Testis (tissue), 3 donors: ENCODE measurements around the gene LAMTOR2. TPM values are rescaled to one million over a fixed set of nuclear protein-coding genes. Genes with fewer than 3 reads are reported as not detected.

Source experiments
- DNase-seq: peaks from one replicate; pipeline ENCODE4 v3.0.0-alpha.2; 2019
- H3K27ac ChIP-seq, 2 donors: fragments of 200-600 bp; sonication (generic); one replicate each; pipeline ENCODE4 v1.5.1; 2019
- H3K27me3 ChIP-seq: fragments of 200-600 bp; sonication (generic); one replicate; pipeline ENCODE4 v1.5.1; 2019
- H3K36me3 ChIP-seq: fragments of 200-600 bp; sonication (generic); one replicate; pipeline ENCODE4 v1.5.1; 2017; ENCODE audit warnings: low read depth; ENCODE audit errors: missing control alignments
- H3K4me1 ChIP-seq: fragments of 200-600 bp; sonication (generic); one replicate; pipeline ENCODE4 v1.5.1; 2019
- H3K4me3 ChIP-seq, 2 donors: fragments of 200-600 bp; sonication (generic); one replicate each; pipeline ENCODE4 v1.5.1; 2017 to 2019
- H3K9me3 ChIP-seq: fragments of 200-600 bp; sonication (generic); one replicate; pipeline ENCODE4 v1.5.1; 2017
- POLR2A ChIP-seq: fragments of 450-650 bp; IDR thresholded peaks from one replicate; pipeline ENCODE4 v1.6.1; 2017; ENCODE audit warnings: antibody characterized with exemption, mild to moderate bottlenecking, moderate library complexity
- WGBS, 2 donors: methylation state at CpG; one replicate each; pipeline ENCODE4 v1.1.5; 2018; 5-methylcytosine and 5-hydroxymethylcytosine counted together
- intact Hi-C: fragments of 100-400 bp; cut with DNase I; formaldehyde crosslinking; loops from one replicate; pipeline ENCODE4 v1.15.1; 2023; ENCODE audit warnings: low total_unique reads
- polyA plus RNA-seq: library from polyadenylated mRNA; stranded (reverse); fragments of 350-450 nt; fragmentation: Illumina TruSeq; extraction: RNeasy Lipid Tissue Mini Kit (QIAGEN cat#74804); gene quantifications from one replicate; pipeline ENCODE4 v1.2.3, GENCODE V29; 2014; ENCODE audit warnings: low read depth, low replicate concordance; ENCODE audit not compliant: insufficient read depth
- total RNA-seq, 2 donors: library from RNA; depleted of rRNA; stranded (reverse); fragments of >200 nt; gene quantifications; one replicate each; pipeline ENCODE4 v1.2.3, GENCODE V29; 2016
- TF ChIP-seq, protein P1 (sequence below), 3 experiments: fragments of 450-650 bp in 2 of 3; fragments of 200-600 bp in 1 of 3; sonication (generic) in 1 of 3; IDR thresholded peaks; one replicate each; pipeline ENCODE4 v1.5.1; 2016 to 2019; ENCODE audit warnings: antibody characterized with exemption in 3 of 3, mild to moderate bottlenecking in 2 of 3, moderate library complexity in 1 of 3

Gene LAMTOR2
- total and polyA plus RNA-seq, 3 donors from 2014 or later: 47.6 to 55.5 (median 50.4) TPM

DNA sequence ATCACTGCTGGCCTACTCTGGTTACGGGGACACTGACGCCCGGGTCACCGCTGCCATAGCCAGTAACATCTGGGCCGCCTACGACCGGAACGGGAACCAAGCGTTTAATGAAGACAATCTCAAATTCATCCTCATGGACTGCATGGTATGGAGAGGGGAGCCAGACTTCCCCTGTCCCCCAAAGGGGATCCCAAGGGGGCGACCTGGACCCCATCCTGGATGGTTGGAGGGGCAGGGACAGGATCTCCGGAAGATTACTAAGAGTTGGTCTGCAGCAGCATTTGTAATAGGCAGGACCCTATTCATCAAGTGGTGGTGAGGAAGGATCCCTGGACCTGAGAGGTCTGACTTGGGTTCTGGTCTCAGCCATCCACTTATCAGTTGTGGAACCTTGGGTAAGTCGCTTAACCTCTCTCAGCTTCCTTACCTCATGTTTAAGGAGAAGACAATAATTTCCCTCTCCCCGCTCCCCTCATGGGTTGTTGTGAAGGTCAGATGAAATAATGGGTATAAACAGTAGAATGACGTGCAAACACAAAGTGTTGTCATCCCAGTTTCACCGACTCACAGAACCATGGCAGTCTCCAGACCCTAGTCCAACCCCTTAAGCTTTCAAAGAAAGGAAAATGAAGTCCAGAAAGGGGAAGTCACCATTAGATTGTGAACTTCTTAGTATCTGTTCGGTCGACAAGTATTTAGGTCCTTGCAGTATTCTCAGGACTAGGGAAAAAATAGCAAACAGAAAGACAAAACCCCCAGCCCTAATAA, 883 bp downstream of the LAMTOR2 start:
- 16 to 19% methylated on average over 13 to 17 of the region's 17 CpGs for WGBS, 2 donors
- intact Hi-C loops: no loop called here
- no peaks in the 10 kb centered on the region for H3K9me3 ChIP-seq

GRCh38 chr1:156056326-156056849, 1.8 kb downstream of the LAMTOR2 start:
- Histone ChIP-seq H3K27me3 (no peaks in the 10 kb centered on the region), H3K4me1 (peaks cover 11% of the 10 kb centered on the region), H3K27ac (no peak overlapping the region), H3K9me3 (no peaks in the 10 kb centered on the region), H3K36me3 (no peaks in the 10 kb centered on the region), H3K4me3 (no peak overlapping the region)
- DNase-seq: no peak
- TF ChIP-seq, protein P1, sequence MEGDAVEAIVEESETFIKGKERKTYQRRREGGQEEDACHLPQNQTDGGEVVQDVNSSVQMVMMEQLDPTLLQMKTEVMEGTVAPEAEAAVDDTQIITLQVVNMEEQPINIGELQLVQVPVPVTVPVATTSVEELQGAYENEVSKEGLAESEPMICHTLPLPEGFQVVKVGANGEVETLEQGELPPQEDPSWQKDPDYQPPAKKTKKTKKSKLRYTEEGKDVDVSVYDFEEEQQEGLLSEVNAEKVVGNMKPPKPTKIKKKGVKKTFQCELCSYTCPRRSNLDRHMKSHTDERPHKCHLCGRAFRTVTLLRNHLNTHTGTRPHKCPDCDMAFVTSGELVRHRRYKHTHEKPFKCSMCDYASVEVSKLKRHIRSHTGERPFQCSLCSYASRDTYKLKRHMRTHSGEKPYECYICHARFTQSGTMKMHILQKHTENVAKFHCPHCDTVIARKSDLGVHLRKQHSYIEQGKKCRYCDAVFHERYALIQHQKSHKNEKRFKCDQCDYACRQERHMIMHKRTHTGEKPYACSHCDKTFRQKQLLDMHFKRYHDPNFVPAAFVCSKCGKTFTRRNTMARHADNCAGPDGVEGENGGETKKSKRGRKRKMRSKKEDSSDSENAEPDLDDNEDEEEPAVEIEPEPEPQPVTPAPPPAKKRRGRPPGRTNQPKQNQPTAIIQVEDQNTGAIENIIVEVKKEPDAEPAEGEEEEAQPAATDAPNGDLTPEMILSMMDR (IDR thresholded peaks at IDR 0.05): no peak
- no peak for TF ChIP-seq POLR2A
- intact Hi-C loops: no loop called here
- 89 to 97% methylated on average over 1 of the region's 1 CpG for WGBS, 2 donors

More for the DNA sequence above, 883 bp downstream of the LAMTOR2 start:
- H3K27ac ChIP-seq: peak overlapping the region; percentile 91 to 94
- H3K36me3 ChIP-seq: no peaks in the 10 kb centered on the region
- no peaks in the 10 kb centered on the region for H3K27me3 ChIP-seq
- no peak for DNase-seq
- H3K4me1 ChIP-seq: peaks cover 11% of the 10 kb centered on the region
- peak overlapping the region; percentile 94 to 95 for H3K4me3 ChIP-seq
- no peak for TF ChIP-seq POLR2A
- TF ChIP-seq, protein P1 (IDR thresholded peaks at IDR 0.05): no peak

GRCh38 chr1:156060937-156061636, 6.5 kb downstream of the LAMTOR2 start, which contains the start of gene RAB25:
Gene RAB25 (plus strand): TSS chr1:156061160. CDS start chr1:156061401, 241 bp downstream.
- Histone ChIP-seq H3K36me3 (no peaks in the 10 kb centered on the region), H3K27ac (no peak within 1 kb of the TSS), H3K4me3 (no peak within 1 kb of the TSS), H3K9me3 (no peaks in the 10 kb centered on the region), H3K4me1 (no peaks in the 10 kb centered on the region), H3K27me3 (no peaks in the 10 kb centered on the region)
- WGBS, 2 donors: 64 to 65% methylated on average over 11 of the region's 11 CpGs
- DNase-seq: no peak
- intact Hi-C loops: no loop called here
- TF ChIP-seq, protein P1 (IDR thresholded peaks at IDR 0.05): no peak
- no peak for TF ChIP-seq POLR2A

GRCh38 chr1:156062189-156062588, 7.6 kb downstream of the LAMTOR2 start:
- 87 to 97% methylated on average over 3 of the region's 3 CpGs for WGBS, 2 donors

More at GRCh38 chr1:156062189-156062588, 7.6 kb downstream of the LAMTOR2 start:
- H3K36me3 ChIP-seq: no peaks in the 10 kb centered on the region
- no peak overlapping the region for H3K27ac ChIP-seq
- TF ChIP-seq POLR2A: no peak
- TF ChIP-seq, protein P1 (IDR thresholded peaks at IDR 0.05): no peak
- no peaks in the 10 kb centered on the region for H3K27me3 ChIP-seq
- no peaks in the 10 kb centered on the region for H3K9me3 ChIP-seq
- no peak overlapping the region for H3K4me3 ChIP-seq
- intact Hi-C loops: no loop called here
- no peaks in the 10 kb centered on the region for H3K4me1 ChIP-seq
- no peak for DNase-seq
